A549 treated with AZD9567 at 1 μM for 4 hours (cell line): Measurements from ENCODE around the gene LRAT. TPM values are rescaled to one million over a fixed set of nuclear protein-coding genes. Genes with fewer than 3 reads are reported as not detected.

Experiments used
- total RNA-seq: library from RNA; stranded (reverse); fragments of 200-300 nt; extraction: Qiagen RNA extraction; gene quantifications from 5 replicates; pipeline ENCODE4 v1.2.3, GENCODE V29; 2022; ENCODE audit not compliant: insufficient read depth

Gene LRAT
- total RNA-seq = 0.08 to 0.10 TPM in 2 of 5 replicates, not detected in the others

GRCh38 chr4:154743683-154744340, at the start of gene LRAT:
LRAT (plus strand) TSS chr4:154744000; CDS start chr4:154744327, 327 bp downstream.

GRCh38 chr4:154781126-154781982, 37.6 kb downstream of the LRAT start, which contains the start of gene RBM46:
RBM46 (plus strand) TSS chr4:154781272; CDS start chr4:154796753, 15,481 bp downstream.

Other genes with a start within 250 kb of the LRAT start
- 56.8 to 91.4 TPM (median 59.9 TPM) in 5 replicates for gene PLRG1, start 193.6 kb upstream of the LRAT start, total RNA-seq
- 14.0 to 37.7 TPM (median 17.0 TPM) in 5 replicates for gene FGB, start 181.0 kb upstream of the LRAT start, total RNA-seq
- gene FGA, start 153.3 kb upstream of the LRAT start, total RNA-seq = 12.8 to 27.7 TPM (median 13.4 TPM) in 5 replicates
- gene FGG, start 131.3 kb upstream of the LRAT start, total RNA-seq = 4.8 to 8.3 TPM (median 5.7 TPM) in 5 replicates
- not detected in 5 replicates for gene RBM46, start 37.3 kb downstream of the LRAT start, total RNA-seq